Activated naive CD4-positive, alpha-beta T cell treated with anti-CD3 and anti-CD28 coated beads, Interleukin-2, amount 50 U/mL, for 72 hours (primary cell): ENCODE results near the gene DHPS. TPM values are rescaled to one million over a fixed set of nuclear protein-coding genes. Genes with fewer than 3 reads are reported as not detected.
"Not testable (repeated sequence)": the region's sequence is repeated elsewhere in the genome, so short reads cannot be mapped to it uniquely, and the experiment has no call there.

ENCODE experiments used
- ATAC-seq, 2 donors: fragments of 150-1000 bp; cut with Tn5 transposase; 2 replicates each; pipeline ENCODE4 v1.10.0; 2021; ENCODE audit warnings: mild to moderate bottlenecking in 2 of 2, moderate library complexity in 2 of 2
- DNase-seq, 2 donors: peaks; one replicate each; pipeline ENCODE4 v3.0.0; 2021 to 2022; ENCODE audit warnings: low spot score in 2 of 2
- H3K27ac Mint-ChIP-seq, 2 donors: one replicate each; pipeline ENCODE4 v1.8.0; 2022; ENCODE audit warnings: mild to moderate bottlenecking in 2 of 2, mixed read lengths in 2 of 2
- H3K36me3 Mint-ChIP-seq, 2 donors: one replicate each; pipeline ENCODE4 v1.8.0; 2022; ENCODE audit warnings: mixed read lengths in 2 of 2
- H3K9me3 Mint-ChIP-seq, 2 donors: one replicate each; pipeline ENCODE4 v1.8.0; 2022; ENCODE audit warnings: mixed read lengths in 2 of 2
- total RNA-seq, 2 donors: library from RNA; stranded (reverse); gene quantifications; one replicate each; pipeline ENCODE4 v1.2.3, GENCODE V29; 2022

DHPS gene
- total RNA-seq, 2 donors from 2014 or later, result 148 to 193 TPM

DNA sequence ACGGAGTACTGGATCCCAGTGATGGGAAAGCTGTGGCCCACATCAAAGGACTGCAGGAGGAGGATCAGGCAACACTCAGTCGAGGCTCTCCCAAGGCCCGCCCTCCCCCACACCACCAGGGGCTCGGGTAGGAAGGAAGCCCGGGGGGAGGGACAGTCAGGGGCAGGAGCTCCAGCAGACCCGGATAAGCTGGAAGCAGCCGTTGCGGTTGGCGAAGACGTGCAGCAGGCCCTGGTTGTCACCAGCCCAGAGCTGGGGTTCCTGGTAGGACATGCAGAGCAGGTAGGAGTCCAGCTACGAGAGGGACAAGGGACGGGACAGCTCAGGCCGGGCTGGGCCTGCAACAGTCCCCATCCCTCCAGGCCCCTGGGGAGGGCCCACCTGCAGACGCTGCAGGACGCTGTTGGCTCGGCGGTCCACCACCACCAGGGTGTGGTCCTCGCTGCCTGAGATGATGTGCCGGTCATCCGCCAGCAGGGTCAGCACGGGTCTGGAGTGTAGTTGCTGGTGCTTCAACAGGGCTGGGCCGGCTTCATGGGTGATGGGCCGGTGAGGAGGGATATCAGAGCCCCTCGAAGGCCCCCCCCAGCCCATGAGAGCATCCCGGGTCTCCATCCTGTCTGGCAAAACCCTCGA is 8.0 kb upstream of the DHPS start:
- H3K9me3 Mint-ChIP-seq, result no peaks in the 10 kb centered on the region
- no peaks in the 10 kb centered on the region for H3K36me3 Mint-ChIP-seq
- no peak overlapping the region for H3K27ac Mint-ChIP-seq
- DNase-seq, result no peak
- ATAC-seq, result peak in 1 of 2 donors; percentile 19

DNA sequence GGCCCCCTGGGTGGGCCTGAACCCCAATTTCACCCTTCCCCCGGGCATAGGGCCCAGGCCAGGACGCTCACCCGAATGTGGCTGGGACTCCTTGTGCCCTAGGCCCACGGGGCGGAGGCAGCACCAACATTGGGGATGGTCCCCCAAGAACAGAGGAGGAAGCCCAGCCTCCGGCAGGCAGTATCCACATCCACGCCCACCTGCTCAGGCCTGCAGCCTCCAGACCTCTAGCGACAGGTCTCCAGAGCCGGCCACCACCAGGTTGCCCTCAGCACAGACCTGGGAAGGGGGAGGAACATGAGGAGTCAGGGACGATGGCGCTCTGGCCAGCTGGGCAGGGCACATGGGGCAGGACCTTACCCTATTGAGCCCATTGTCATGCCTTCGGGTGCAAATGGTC is 7.3 kb upstream of the DHPS start:
- no peaks in the 10 kb centered on the region for H3K36me3 Mint-ChIP-seq
- ATAC-seq (no peak), DNase-seq (no peak)
- no peaks in the 10 kb centered on the region for H3K9me3 Mint-ChIP-seq
- H3K27ac Mint-ChIP-seq, result peak overlapping the region in 1 of 2 donors; percentile 64

DNA sequence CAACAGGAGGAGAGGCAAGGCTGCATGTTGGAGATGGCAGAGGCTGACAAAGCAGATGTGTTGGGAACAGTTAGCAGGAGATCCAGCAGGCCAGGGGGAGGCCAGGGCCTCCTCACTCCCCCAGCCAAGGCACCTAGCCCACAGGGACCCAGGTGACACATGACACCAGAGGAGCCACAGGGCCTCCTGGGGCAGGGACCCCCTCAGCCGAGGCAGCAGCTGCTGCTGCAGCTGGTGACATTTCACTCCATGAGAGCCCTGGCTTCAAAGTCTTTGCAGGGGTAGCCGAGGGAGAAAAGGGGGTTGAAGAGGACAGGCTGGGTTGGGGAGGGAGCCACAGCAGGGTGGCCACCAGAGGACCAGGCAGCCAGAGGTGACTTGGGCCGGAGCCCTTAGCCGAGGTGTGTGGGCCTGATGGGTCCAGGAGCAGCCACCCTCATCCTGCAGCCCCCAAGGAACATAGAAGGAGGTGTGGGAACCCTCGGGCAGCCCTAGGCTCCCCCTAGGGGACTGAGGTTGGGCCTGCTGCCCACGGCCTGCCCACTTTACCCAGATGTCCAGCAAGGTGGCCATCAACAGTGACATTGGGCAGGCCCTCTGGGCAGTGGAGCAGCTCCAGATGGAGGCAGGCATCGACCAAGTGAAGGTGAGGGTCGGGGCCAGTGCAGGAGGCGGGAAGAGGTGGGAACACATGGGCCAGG is 6.0 kb upstream of the DHPS start, which contains the start of gene GNG14:
GNG14 (plus strand) TSS at position 503 of the 701 bp plus-strand sequence; CDS start at position 554, 51 bp downstream.
- no peaks in the 10 kb centered on the region for H3K9me3 Mint-ChIP-seq
- H3K27ac Mint-ChIP-seq, result peak within 1 kb of the TSS; percentile 37 to 64
- no peak for DNase-seq
- peak in 1 of 2 donors; percentile 14 for ATAC-seq
- no peaks in the 10 kb centered on the region for H3K36me3 Mint-ChIP-seq

DNA sequence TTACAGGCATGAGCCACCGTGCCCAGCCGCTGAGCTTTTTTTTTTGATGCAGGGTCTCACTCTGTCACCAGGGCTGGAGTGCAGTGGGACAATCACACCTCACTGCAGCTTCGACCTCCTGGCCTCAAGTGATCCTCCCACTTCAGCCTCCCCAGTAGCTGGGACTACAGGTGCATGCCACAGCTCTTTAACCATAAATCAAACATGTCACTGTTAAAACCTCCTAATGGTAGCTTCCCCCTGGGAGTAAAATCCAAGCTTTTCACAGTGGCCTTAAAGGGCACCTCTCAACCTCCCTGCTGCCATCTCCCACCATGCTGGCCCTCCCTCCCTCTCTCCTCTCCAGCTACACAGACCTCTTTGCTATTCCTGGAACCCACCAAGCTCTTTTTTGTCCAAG is 4.2 kb upstream of the DHPS start:
- ATAC-seq (no peak), DNase-seq (no peak)
- Mint-ChIP-seq H3K9me3 (no peaks in the 10 kb centered on the region), H3K36me3 (peaks cover 4 to 9% of the 10 kb centered on the region in 2 donors), H3K27ac (peak overlapping the region in 1 of 2 donors; percentile 3)

DNA sequence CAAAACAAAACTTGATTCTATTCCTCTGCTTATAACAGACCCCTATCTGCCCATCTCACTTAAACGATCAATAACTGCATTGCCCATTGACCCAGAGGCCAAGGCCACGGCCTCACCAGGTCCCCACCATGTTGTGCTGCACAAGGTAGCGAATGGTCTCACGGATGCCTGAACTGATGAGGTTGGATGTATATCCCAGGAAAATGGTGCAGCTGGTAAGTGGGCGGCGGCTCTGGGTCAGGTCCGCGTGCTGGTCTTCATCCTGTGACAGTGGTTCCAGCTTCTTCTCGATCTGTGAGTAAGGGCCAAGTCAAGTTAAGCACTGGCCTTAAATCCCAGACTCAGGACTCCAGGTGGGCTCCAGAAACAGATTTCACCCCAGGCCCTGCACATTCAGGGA is 1.6 kb downstream of the DHPS start:
- H3K9me3 Mint-ChIP-seq, result no peaks in the 10 kb centered on the region
- H3K36me3 Mint-ChIP-seq, result peaks cover 20 to 33% of the 10 kb centered on the region in 2 donors
- H3K27ac Mint-ChIP-seq, result peak overlapping the region in 1 of 2 donors; percentile 22
- ATAC-seq (no peak), DNase-seq (no peak)

DNA sequence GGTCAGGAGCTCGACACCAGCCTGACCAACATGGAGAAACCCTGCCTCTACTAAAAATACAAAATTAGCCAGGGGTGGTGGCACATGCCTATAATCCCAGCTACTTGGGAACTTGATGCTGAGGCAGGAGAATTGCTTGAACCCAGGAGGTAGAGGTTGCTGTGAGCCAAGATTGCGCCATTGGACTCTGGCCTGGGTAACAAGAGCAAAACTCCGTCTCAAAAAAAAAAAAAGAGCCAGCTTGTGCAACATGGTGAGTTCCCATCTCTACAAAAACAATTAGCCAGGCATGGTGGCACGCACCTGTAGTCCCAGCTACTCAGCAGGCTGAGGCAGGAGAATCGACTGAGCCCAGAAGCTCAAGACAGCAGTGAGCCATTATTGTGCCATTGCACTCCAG is 3.6 kb downstream of the DHPS start:
- peaks cover 20 to 33% of the 10 kb centered on the region in 2 donors for H3K36me3 Mint-ChIP-seq
- not testable (repeated sequence) for H3K9me3 Mint-ChIP-seq, DNase-seq, ATAC-seq, H3K27ac Mint-ChIP-seq

DNA sequence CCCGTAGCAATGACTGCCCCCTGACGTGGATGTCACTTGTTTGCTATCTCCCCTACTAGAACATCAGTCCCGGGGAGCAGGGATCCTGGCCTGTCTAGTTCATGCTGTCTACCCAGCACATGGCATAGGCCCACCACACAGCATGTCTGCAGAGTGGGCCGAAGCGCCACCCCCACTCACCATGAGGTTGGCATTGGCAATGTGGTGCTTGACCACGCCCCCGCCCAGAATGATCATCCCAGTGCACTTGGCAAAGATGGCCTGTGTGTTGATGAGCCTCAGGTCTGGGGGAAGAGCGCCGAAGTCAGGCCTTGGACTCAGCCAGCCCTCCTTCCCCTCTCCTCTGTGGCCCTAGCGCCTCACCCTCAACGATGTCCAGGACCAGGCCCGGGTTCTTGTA is 4.8 kb downstream of the DHPS start:
- no peak overlapping the region for H3K27ac Mint-ChIP-seq
- no peaks in the 10 kb centered on the region for H3K9me3 Mint-ChIP-seq
- peaks cover 20 to 33% of the 10 kb centered on the region in 2 donors for H3K36me3 Mint-ChIP-seq
- DNase-seq (no peak), ATAC-seq (no peak)

DNA sequence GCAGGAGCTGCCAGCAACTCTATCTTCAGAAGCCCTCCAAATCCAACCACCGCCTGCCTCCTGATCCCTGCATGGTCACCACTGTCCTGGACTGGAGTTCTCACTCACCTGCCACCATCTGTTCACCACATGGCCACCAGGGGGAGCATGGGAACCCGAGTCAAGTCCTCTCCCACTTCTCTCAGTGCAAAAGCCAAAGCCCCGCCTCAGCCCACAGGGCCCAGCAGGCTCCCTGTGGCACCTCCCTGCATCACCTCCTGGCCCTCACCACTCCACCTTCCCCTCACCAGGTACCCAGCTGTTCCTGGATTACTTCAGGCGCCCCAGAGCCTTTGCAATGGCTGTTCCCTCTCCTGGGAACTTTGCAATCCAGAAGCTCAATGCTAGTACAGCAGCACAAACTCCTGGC is 5.3 kb downstream of the DHPS start:
- H3K27ac Mint-ChIP-seq, result peak overlapping the region; percentile 6 to 66
- ATAC-seq (peak; percentile 32 to 38), DNase-seq (peak; percentile 82 to 93)
- H3K9me3 Mint-ChIP-seq, result no peaks in the 10 kb centered on the region
- peaks cover 20 to 29% of the 10 kb centered on the region in 2 donors for H3K36me3 Mint-ChIP-seq

DNA sequence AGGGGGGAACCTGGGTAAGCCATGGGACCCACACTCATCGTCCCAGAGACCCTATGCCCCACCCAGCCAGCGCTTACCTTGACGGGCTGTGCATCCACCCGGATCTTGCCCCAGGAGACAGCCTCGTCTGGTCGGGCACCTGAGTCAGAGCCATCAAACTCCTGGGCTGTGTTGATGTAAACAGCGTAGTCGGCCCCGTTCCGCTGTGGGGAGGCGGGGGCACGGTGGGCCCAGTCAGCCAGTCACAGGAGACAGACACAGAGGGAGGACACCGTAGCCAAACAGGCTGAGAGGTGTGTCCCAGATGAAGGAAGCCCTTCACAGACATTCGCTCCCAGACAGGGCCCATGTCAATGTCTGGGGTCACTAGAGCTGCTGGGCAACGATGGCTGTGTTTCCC is 5.7 kb downstream of the DHPS start:
- Mint-ChIP-seq H3K27ac (peak overlapping the region; percentile 36 to 66), H3K9me3 (no peaks in the 10 kb centered on the region), H3K36me3 (peaks cover 17 to 25% of the 10 kb centered on the region in 2 donors)
- ATAC-seq (peak in 1 of 2 donors; percentile 1), DNase-seq (no peak)

DNA sequence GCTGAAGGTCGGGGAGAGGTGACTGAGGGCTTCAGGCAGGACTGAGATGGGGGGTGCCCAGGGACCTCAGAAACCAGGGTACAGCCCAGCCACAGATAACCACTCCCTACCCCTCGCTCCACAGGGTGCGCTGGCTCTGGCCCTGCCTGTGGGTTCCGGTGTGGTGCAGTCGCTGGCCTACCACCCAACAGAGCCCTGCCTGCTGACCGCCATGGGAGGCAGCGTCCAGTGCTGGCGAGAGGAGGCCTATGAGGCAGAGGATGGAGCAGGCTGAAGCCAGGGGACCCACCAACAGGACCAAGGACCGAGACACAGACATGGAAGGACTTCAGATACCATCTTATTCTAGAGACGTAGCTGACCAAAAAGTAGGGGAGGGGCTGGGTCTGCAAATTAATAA is 6.3 kb downstream of the DHPS start:
- peak overlapping the region; percentile 25 to 36 for H3K27ac Mint-ChIP-seq
- H3K36me3 Mint-ChIP-seq, result peaks cover 14 to 26% of the 10 kb centered on the region in 2 donors
- DNase-seq (no peak), ATAC-seq (no peak)
- no peaks in the 10 kb centered on the region for H3K9me3 Mint-ChIP-seq

DNA sequence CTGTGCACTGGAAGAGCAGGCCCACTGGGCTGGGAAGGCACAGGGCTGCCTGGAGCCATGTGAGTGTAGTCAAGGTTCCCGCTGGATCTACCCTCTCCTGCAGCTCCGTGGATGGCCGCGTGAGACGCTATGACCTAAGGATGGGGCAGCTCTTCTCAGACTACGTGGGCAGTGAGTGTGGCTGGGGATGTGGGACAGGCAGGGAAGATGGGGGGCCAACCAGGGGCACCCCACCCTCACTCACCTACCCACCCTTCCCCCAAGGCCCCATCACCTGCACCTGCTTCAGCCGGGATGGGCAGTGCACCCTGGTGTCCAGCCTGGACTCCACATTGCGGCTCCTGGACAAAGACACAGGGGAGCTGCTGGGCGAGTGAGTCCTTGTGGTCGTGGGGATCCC is 8.9 kb downstream of the DHPS start:
- Mint-ChIP-seq H3K36me3 (peaks cover 24 to 35% of the 10 kb centered on the region in 2 donors), H3K9me3 (no peaks in the 10 kb centered on the region)

DNA sequence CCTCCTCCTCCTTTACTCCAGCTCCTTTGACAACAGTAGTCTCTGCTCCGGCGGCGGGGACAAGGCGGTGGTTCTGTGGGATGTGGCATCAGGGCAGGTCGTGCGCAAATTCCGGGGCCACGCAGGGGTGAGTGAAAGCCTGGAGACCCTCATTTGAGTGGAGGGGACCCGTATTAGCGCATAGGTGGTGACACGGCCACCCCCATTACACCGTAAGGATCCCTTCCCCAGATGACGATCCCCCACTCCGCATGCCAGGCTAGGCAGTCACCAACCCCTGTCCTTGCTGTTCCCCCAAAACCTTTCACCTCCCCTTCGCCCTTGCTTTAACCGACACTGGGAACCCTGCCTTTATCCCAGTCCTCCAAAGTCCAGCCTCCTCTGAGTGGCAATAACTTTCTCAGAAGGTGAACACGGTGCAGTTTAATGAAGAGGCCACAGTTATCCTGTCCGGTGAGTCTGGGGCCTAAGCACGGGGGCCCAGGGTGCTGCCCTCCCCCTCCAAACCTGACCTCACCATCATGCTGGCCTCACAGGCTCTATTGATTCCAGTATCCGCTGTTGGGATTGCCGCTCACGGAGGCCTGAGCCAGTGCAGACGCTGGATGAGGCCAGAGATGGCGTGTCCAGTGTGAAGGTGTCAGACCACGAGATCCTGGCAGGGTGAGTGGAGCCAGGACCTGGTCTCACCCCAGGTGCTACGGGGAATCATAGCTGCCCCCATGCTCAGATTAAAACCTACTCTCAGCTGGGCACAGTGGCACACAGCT is 11.3 kb downstream of the DHPS start:
- Mint-ChIP-seq H3K36me3 (peaks cover 30 to 34% of the 10 kb centered on the region in 2 donors), H3K9me3 (no peaks in the 10 kb centered on the region), H3K27ac (peak overlapping the region; percentile 98 to 100)
- no peak for ATAC-seq
- no peak for DNase-seq

More for the DNA sequence above, 8.9 kb downstream of the DHPS start:
- DNase-seq (no peak), ATAC-seq (no peak)
- H3K27ac Mint-ChIP-seq, result no peak overlapping the region

DNA sequence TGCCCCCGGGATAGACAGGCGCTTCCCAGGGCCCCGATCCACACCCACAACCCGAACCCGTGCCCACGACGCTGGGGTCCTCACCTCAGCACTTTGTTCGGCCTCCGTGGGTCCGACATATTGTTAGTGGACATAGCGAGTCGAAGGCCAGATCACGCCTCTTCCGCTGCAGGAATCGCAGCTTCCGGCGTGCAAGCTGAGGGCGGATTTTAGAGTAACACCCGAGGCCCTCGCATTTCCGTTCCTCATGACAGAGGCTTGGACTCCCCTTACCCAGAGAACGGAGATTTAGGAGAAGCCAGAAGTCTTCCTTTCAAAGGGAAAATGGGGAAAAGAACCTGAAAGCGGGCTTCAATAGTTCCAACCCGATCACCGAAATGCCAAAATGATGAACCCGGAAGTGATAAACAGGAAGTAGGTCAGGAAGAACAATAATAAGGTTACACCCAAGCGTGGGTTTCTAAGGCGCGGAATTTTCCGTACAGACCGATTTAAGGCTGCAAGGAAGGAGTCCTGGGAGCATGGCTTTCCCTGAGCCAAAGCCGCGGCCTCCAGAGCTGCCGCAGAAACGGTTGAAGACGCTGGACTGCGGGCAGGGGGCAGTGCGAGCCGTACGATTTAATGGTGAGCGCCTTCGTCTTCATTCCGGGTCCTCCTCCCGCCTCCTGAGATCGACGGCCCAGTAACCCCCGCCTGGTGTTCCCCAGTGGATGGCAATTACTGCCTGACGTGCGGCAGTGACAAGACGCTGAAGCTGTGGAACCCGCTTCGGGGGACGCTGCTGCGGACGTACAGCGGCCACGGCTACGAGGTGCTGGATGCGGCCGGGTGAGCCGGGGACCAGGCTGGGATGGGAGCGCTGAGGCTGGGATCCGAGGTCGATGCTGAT is 12.2 kb downstream of the DHPS start:
- peaks cover 31 to 34% of the 10 kb centered on the region in 2 donors for H3K36me3 Mint-ChIP-seq
- no peaks in the 10 kb centered on the region for H3K9me3 Mint-ChIP-seq
- DNase-seq, result peak; percentile 75 to 82
- ATAC-seq, result peak; percentile 36 to 39
- H3K27ac Mint-ChIP-seq, result peak overlapping the region; percentile 98 to 100

DNA sequence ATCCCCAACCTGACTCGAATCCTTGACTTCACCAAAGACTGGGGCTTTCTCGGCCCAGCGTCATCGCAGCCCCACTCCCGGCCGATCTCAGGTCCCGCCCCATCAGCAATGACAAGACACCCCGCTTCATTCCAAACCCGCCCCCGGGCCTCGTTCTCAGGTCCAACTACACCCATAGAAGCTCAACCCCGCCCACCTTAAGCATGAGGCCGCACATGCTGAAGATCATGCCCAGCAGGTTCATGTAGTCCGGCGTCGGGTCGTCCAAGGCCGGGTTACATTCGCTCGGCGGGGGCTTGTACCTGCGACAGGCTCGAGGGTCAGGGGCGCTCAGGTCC is 12.8 kb downstream of the DHPS start:
- DNase-seq (peak in 1 of 2 donors; percentile 70), ATAC-seq (peak; percentile 15 to 35)
- Mint-ChIP-seq H3K36me3 (peaks cover 34 to 36% of the 10 kb centered on the region in 2 donors), H3K9me3 (no peaks in the 10 kb centered on the region), H3K27ac (peak overlapping the region; percentile 98 to 100)

DNA sequence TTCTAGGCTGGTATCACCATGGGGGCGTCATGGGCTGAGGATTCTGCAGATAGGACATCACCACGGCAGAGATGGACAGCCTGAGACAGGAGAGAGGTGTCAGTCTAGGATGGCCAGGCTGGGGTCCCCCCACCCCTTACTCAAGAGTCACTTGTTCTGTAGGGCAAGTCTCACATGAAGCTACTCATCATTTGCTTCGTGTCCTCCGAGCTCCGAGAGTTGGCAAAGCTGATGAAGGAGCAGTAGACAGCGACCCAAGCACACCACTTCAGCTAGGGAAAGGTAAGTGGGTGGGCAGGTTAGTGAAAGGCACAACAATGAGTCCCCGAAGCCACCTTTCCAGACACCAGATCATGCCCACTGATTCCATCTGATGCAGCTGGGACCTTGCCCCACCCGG is 13.3 kb downstream of the DHPS start:
- no peaks in the 10 kb centered on the region for H3K9me3 Mint-ChIP-seq
- no peak for ATAC-seq
- H3K27ac Mint-ChIP-seq, result peak overlapping the region; percentile 98 to 100
- H3K36me3 Mint-ChIP-seq, result peaks cover 34 to 36% of the 10 kb centered on the region in 2 donors
- DNase-seq, result no peak

DNA sequence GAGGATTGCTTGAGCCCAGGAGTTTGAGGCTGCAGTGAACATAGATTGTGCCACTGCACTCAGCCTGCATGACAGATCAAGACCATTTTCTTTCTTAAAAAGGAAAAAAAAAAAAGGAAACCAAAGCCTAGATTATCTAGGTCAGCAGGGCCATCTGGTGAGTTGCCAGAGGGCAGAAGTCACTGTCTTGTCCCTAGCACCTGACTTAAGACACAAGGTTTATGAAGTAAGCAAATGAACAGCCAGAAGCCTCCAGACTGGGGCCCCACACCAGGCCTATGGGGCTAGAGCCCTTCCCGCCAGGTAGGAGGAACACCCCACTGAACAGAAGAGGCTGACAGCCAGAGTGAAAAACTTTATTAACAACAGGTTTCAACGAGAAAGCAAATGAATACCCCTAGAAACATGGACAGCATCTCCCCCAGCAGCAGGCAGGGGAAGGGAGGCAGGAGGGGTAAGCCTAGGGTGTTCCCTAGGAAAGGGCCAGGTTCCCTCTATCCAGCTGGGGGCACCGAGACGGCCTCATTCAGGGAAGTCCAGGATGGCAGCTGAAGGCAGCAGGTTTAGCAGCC is 13.9 kb downstream of the DHPS start:
- peaks cover 34 to 36% of the 10 kb centered on the region in 2 donors for H3K36me3 Mint-ChIP-seq
- no peaks in the 10 kb centered on the region for H3K9me3 Mint-ChIP-seq
- DNase-seq, result no peak
- no peak for ATAC-seq
- H3K27ac Mint-ChIP-seq, result peak overlapping the region; percentile 60 to 92
